Measurements from ENCODE around the gene TMED1.

DNA sequence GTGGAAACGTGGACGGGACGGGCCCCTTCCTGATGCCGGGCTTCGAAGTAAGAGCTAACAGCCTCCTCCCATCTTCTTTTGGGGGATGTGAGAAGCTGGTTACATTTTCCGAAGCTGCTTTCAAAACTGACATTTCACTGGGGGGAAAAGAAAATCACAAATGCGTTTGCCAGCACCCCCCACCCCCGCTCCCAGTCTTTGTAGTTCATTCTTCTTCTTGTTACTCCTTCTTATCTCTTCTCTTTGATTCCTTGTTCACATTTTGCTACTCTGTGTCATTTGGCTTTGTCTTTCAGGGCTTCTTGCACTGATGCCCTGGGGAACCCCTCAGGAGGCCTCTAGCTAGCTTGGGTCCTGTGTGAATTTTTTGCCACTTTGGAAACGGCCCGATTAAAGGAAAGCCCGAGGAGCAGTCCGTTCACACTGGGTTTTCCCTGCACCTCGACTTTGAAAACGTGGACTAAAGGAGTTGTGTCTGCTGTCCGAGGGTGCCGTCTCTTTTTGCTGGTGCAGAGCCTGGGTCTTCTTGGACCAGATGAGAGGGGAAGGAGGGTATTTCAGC lies 36.6 kb upstream of the TMED1 start:
- no peak for TF ChIP-seq POLR2A (IDR thresholded peaks at IDR 0.05)
- TF ChIP-seq, protein P1, sequence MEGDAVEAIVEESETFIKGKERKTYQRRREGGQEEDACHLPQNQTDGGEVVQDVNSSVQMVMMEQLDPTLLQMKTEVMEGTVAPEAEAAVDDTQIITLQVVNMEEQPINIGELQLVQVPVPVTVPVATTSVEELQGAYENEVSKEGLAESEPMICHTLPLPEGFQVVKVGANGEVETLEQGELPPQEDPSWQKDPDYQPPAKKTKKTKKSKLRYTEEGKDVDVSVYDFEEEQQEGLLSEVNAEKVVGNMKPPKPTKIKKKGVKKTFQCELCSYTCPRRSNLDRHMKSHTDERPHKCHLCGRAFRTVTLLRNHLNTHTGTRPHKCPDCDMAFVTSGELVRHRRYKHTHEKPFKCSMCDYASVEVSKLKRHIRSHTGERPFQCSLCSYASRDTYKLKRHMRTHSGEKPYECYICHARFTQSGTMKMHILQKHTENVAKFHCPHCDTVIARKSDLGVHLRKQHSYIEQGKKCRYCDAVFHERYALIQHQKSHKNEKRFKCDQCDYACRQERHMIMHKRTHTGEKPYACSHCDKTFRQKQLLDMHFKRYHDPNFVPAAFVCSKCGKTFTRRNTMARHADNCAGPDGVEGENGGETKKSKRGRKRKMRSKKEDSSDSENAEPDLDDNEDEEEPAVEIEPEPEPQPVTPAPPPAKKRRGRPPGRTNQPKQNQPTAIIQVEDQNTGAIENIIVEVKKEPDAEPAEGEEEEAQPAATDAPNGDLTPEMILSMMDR (IDR thresholded peaks at IDR 0.05 in 8 of 11, conservative IDR thresholded peaks at IDR 0.05 in 3 of 11), result peak in 1 of 11 experiments; percentile 3
